Measurements from ENCODE around the gene MDK.

MDK gene

GRCh38 chr11:46361283-46362155 lies 19.9 kb upstream of the MDK start (continued):
- TF ChIP-seq ZNF449 (tag by site-specific recombination; IDR thresholded peaks at IDR 0.05) (no peak), PBX3 (CRISPR knock-in tag; IDR thresholded peaks at IDR 0.05) (peak; percentile 41; the same call in 1 of the 2 replicates), IKZF3 (tag by site-specific recombination; IDR thresholded peaks at IDR 0.05) (peak; percentile 48; the same call in 1 of the 2 replicates), TCF7L2 (IDR thresholded peaks at IDR 0.05; ENCODE audit: borderline replicate concordance, low read depth, low read length) (no peak), ZBTB26 (tag by site-specific recombination; optimal IDR thresholded peaks at IDR 0.05) (peak; percentile 39), ZNF777 (tag by site-specific recombination; IDR thresholded peaks at IDR 0.05; ENCODE audit: borderline replicate concordance) (no peak), OSR2 (tag by site-specific recombination; IDR thresholded peaks at IDR 0.05) (no peak), ZNF624 (tag by site-specific recombination; IDR thresholded peaks at IDR 0.05) (no peak), ZNF202 (tag by site-specific recombination; IDR thresholded peaks at IDR 0.05; ENCODE audit: borderline replicate concordance) (no peak), ZNF37A (tag by site-specific recombination; IDR thresholded peaks at IDR 0.05) (no peak)

GRCh38 chr11:46362156-46363030 lies 19.1 kb upstream of the MDK start:
- CTCF ChIA-PET = interaction anchor here (1.1 to 3.3 kb wide), 3 partner anchors 10 to 123 kb away, joined by 3 to 23 read pairs (median 6); no protein-coding TSS in a partner anchor
- no peak for TF ChIP-seq ZNF792 (tag by site-specific recombination; IDR thresholded peaks at IDR 0.05)
- TF ChIP-seq ZNF449 (tag by site-specific recombination; IDR thresholded peaks at IDR 0.05) = no peak
- no peak for TF ChIP-seq ZNF514 (tag by site-specific recombination; IDR thresholded peaks at IDR 0.05)
- no peak for TF ChIP-seq ZBTB49 (tag by site-specific recombination; IDR thresholded peaks at IDR 0.05; ENCODE audit: low read depth)
- no peak for TF ChIP-seq ZNF549 (tag by site-specific recombination; IDR thresholded peaks at IDR 0.05)
- no peak for TF ChIP-seq ELK4 (IDR thresholded peaks at IDR 0.05; ENCODE audit: borderline replicate concordance, low read depth, low read length)
- no peak for TF ChIP-seq ZNF704 (tag by site-specific recombination; IDR thresholded peaks at IDR 0.05)
- TF ChIP-seq ZNF174 (tag by site-specific recombination; IDR thresholded peaks at IDR 0.05) = no peak
- TF ChIP-seq ZNF148 (tag by site-specific recombination; IDR thresholded peaks at IDR 0.05; ENCODE audit: borderline replicate concordance) = no peak
- TF ChIP-seq ZNF2 (tag by site-specific recombination; IDR thresholded peaks at IDR 0.05) = no peak

More at GRCh38 chr11:46362156-46363030, 19.1 kb upstream of the MDK start:
- Histone ChIP-seq H3K27ac (ENCODE audit: extremely low read depth, low read depth, low read length) (no peak overlapping the region), H3K36me3 (ENCODE audit: control insufficient read depth in 2 of 2, insufficient read depth in 1 of 2, low read length in 2 of 2) (peaks cover 0 to 6% of the 10 kb centered on the region in 2 experiments; a peak in 1 of 3 replicates), H3K4me1 (ENCODE audit: control insufficient read depth, insufficient read depth, low read length) (peaks cover 9% of the 10 kb centered on the region), H3K9me3 (ENCODE audit: control insufficient read depth, insufficient read depth, low read depth, low read length) (no peaks in the 10 kb centered on the region), H3K4me3 (ENCODE audit: low read depth, low read length) (no peak overlapping the region)
- POLR2A ChIA-PET = no interaction called here
